HepG2 (cell line): ENCODE measurements around the gene RAB18.

Experiments used
- FOXK1 ChIP-seq: sonication (generic); formaldehyde crosslinking; IDR thresholded peaks from 2 replicates; pipeline ENCODE4 v1.4.0; 2020; ENCODE audit warnings: low read depth, missing genetic modification reagents, borderline replicate concordance
- HNRNPH1 ChIP-seq: fragments of 200-400 bp; formaldehyde crosslinking; optimal IDR thresholded peaks from 2 replicates; pipeline ENCODE3; 2017; ENCODE audit warnings: mild to moderate bottlenecking, low read depth, low read length
- RBAK ChIP-seq: sonication (generic); formaldehyde crosslinking; IDR thresholded peaks from 2 replicates; pipeline ENCODE4 v1.5.1; 2020; ENCODE audit warnings: mild to moderate bottlenecking, missing genetic modification reagents
- TF ChIP-seq, protein P1 (sequence below): sonication (generic); formaldehyde crosslinking; IDR thresholded peaks from 2 replicates; pipeline ENCODE4 v1.5.0; 2020; ENCODE audit warnings: mild to moderate bottlenecking, missing genetic modification reagents, moderate library complexity
- TF ChIP-seq, protein P2 (sequence below): IDR thresholded peaks from 2 replicates; pipeline ENCODE4 v1.6.1; 2016
- TF ChIP-seq, protein P3 (sequence below): sonication (generic); formaldehyde crosslinking; IDR thresholded peaks from 2 replicates; pipeline ENCODE4 v1.4.0; 2020; ENCODE audit warnings: missing genetic modification reagents

DNA sequence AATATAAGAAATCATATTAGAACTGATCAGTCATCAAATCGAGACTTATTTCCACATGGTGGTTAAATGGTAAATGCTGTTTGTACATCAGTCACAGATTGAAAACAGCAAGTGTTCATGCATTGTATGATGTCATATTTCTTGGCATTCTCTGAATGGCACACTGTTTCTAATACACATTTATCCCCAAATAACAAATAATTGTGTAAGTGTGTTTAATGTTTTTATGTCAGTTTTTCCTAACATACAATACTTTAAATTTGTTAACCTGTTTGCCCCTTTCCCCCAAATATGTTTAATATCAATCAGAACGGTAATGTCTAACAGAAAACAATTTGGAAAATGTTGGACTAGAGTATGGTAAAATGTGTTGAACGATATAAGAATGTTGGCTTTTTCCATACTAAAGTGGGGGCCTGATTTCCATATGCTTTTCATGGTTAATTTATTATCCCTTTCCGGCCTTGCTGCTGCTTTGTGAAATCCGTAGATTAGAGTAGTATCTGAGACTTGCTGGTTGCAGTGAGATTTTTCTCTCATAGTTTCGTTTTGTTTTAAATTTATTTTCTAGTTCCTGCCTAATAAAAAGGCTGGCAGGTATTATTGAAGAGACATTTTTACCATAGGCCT, 23.7 kb downstream of the RAB18 start:
- TF ChIP-seq RBAK, result no peak
- TF ChIP-seq, protein P1, sequence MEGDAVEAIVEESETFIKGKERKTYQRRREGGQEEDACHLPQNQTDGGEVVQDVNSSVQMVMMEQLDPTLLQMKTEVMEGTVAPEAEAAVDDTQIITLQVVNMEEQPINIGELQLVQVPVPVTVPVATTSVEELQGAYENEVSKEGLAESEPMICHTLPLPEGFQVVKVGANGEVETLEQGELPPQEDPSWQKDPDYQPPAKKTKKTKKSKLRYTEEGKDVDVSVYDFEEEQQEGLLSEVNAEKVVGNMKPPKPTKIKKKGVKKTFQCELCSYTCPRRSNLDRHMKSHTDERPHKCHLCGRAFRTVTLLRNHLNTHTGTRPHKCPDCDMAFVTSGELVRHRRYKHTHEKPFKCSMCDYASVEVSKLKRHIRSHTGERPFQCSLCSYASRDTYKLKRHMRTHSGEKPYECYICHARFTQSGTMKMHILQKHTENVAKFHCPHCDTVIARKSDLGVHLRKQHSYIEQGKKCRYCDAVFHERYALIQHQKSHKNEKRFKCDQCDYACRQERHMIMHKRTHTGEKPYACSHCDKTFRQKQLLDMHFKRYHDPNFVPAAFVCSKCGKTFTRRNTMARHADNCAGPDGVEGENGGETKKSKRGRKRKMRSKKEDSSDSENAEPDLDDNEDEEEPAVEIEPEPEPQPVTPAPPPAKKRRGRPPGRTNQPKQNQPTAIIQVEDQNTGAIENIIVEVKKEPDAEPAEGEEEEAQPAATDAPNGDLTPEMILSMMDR (CRISPR knock-in tag), result no peak
- TF ChIP-seq, protein P2, sequence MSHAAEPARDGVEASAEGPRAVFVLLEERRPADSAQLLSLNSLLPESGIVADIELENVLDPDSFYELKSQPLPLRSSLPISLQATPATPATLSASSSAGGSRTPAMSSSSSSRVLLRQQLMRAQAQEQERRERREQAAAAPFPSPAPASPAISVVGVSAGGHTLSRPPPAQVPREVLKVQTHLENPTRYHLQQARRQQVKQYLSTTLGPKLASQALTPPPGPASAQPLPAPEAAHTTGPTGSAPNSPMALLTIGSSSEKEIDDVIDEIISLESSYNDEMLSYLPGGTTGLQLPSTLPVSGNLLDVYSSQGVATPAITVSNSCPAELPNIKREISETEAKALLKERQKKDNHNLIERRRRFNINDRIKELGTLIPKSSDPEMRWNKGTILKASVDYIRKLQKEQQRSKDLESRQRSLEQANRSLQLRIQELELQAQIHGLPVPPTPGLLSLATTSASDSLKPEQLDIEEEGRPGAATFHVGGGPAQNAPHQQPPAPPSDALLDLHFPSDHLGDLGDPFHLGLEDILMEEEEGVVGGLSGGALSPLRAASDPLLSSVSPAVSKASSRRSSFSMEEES (CRISPR knock-in tag), result no peak
- TF ChIP-seq HNRNPH1, result no peak
- TF ChIP-seq FOXK1 (CRISPR knock-in tag), result no peak
- TF ChIP-seq, protein P3, sequence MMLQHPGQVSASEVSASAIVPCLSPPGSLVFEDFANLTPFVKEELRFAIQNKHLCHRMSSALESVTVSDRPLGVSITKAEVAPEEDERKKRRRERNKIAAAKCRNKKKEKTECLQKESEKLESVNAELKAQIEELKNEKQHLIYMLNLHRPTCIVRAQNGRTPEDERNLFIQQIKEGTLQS (CRISPR knock-in tag), result no peak
